Measurements from ENCODE around the gene TMEM127.
"Not testable (repeated sequence)": the region's sequence is repeated elsewhere in the genome, so short reads cannot be mapped to it uniquely, and the experiment has no call there.

Gene TMEM127

GRCh38 chr2:96264086-96264485 is 1.7 kb downstream of the TMEM127 start:
- DNase-seq (ENCODE audit: low read depth) = peak; percentile 38

- no peak for DNase-seq (ENCODE audit: low read depth)
Measured at GRCh38 chr2:96262306-96262705, 3.5 kb downstream of the TMEM127 start.

- no peak for DNase-seq (ENCODE audit: low read depth)
Measured at GRCh38 chr2:96261328-96262003, 4.3 kb downstream of the TMEM127 start.

- DNase-seq (ENCODE audit: low read depth) = peak; percentile 94
Measured at GRCh38 chr2:96260387-96261260, 5.2 kb downstream of the TMEM127 start.

GRCh38 chr2:96259497-96259921 is 6.3 kb downstream of the TMEM127 start:
- no peak for DNase-seq (ENCODE audit: low read depth)

- no peak for DNase-seq (ENCODE audit: low read depth)
Measured at GRCh38 chr2:96258166-96259022, 7.4 kb downstream of the TMEM127 start.

GRCh38 chr2:96257744-96258143 is 8.1 kb downstream of the TMEM127 start:
- not testable (repeated sequence) for DNase-seq (ENCODE audit: low read depth)

- no peak for DNase-seq (ENCODE audit: low read depth)
Measured at GRCh38 chr2:96256611-96257113, 9.1 kb downstream of the TMEM127 start.

- DNase-seq (ENCODE audit: low read depth) = no peak
Measured at GRCh38 chr2:96254571-96254970, 11.2 kb downstream of the TMEM127 start.

- no peak for DNase-seq (ENCODE audit: low read depth)
Measured at GRCh38 chr2:96253006-96253405, 12.8 kb downstream of the TMEM127 start.

GRCh38 chr2:96252526-96252925 is 13.3 kb downstream of the TMEM127 start:
- no peak for DNase-seq (ENCODE audit: low read depth)

GRCh38 chr2:96251721-96252292 is 14.0 kb downstream of the TMEM127 start:
- DNase-seq (ENCODE audit: low read depth) = peak; percentile 95

- no peak for DNase-seq (ENCODE audit: low read depth)
Measured at GRCh38 chr2:96250188-96250587, 15.6 kb downstream of the TMEM127 start.

- no peak for DNase-seq (ENCODE audit: low read depth)
Measured at GRCh38 chr2:96249654-96250053, 16.1 kb downstream of the TMEM127 start.

GRCh38 chr2:96248624-96249023 is 17.2 kb downstream of the TMEM127 start:
- no peak for DNase-seq (ENCODE audit: low read depth)

- DNase-seq (ENCODE audit: low read depth) = no peak
Measured at GRCh38 chr2:96247896-96248295, 17.9 kb downstream of the TMEM127 start.

GRCh38 chr2:96247009-96247408 is 18.8 kb downstream of the TMEM127 start:
- no peak for DNase-seq (ENCODE audit: low read depth)

GRCh38 chr2:96245609-96246390 is 20.0 kb downstream of the TMEM127 start:
- peak; percentile 29 for DNase-seq (ENCODE audit: low read depth)

GRCh38 chr2:96243843-96244242 is 22.0 kb downstream of the TMEM127 start:
- DNase-seq (ENCODE audit: low read depth) = no peak

- peak; percentile 62 for DNase-seq (ENCODE audit: low read depth)
Measured at GRCh38 chr2:96241900-96242611, 23.7 kb downstream of the TMEM127 start.

Measured in amniotic epithelial cell (primary cell).